Activated CD4-positive, CD25-positive, alpha-beta regulatory T cell treated with anti-CD3 and anti-CD28 coated beads, Interleukin-2, amount 50 U/mL, for 24 hours (primary cell): ENCODE data around the gene PHLDA3.
"Not testable (repeated sequence)": the region's sequence is repeated elsewhere in the genome, so short reads cannot be mapped to it uniquely, and the experiment has no call there.

Experiments used
- ATAC-seq, 2 donors: fragments of 150-1000 bp; cut with Tn5 transposase; one replicate each; pipeline ENCODE4 v1.10.0; 2021; ENCODE audit warnings: mild to moderate bottlenecking in 1 of 2, moderate library complexity in 1 of 2

PHLDA3 gene

GRCh38 chr1:201485184-201485774 lies 16.3 kb upstream of the PHLDA3 start:
- ATAC-seq, result no peak

- ATAC-seq, result no peak
Observed at GRCh38 chr1:201483373-201483949, 14.5 kb upstream of the PHLDA3 start.

DNA sequence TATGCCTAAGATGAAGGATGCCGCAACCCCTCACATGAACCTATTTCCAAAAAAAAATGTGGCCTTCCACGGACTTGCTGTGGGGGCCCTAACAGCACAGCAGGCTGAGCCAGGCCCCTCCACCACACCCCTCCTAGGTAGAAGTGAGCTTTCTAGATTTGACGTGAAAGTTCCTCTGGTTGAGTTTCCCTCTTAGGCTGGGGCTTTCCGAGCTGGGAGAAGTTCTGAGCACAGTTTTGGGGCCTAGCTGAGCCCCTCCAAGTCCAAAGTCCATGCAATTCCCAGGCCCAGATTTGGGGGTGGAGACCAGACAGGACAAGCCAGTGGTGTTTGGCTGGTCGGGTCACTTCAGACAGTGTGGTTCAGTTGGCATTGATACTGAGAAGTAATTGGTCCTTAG lies 13.8 kb upstream of the PHLDA3 start:
- no peak for ATAC-seq

DNA sequence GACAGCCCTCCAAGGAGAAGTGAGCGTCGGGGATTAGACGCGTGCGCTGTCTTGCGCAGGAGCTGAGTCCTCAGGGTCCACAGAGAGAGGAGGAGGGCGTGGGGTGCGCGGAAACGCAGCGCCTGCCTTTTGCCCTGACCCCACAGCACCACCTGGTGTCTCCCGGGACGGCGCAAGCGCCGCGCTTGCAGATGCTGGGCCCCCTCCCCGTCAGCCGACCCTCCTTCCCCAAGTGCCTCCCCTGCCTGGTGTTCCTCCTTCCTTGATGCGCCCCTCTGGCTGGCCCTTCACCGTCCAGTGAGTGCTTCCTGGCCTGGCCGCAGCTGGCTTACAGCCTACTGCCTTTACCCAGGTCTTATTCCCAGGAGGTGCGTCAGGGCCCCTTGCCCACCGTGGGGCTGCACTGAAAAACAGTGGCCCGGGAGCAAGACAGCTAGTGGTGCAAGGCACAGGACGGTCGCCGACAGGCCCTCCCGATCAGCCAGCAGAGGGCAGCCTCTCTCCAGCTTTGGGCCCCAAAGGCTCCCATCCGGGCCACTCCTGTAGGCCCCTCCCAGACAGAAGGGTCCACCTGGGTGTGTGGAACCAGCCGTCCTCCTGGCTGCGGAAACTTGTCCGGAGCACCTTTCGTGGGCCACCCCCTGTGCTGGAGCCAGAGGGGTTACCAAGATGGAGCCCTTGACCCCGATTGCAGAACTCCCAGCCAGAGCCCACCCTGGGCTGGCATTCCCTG lies 12.9 kb upstream of the PHLDA3 start:
- ATAC-seq, result peak; percentile 82 to 83

- no peak for ATAC-seq
Observed at GRCh38 chr1:201481004-201481380, 12.0 kb upstream of the PHLDA3 start.

- peak; percentile 54 to 62 for ATAC-seq
Observed at GRCh38 chr1:201480231-201481003, 11.4 kb upstream of the PHLDA3 start.

- no peak for ATAC-seq
Observed at GRCh38 chr1:201479201-201479730, 10.3 kb upstream of the PHLDA3 start.

GRCh38 chr1:201478666-201479065 lies 9.7 kb upstream of the PHLDA3 start:
- ATAC-seq, result not testable (repeated sequence)

GRCh38 chr1:201476670-201477344 lies 7.8 kb upstream of the PHLDA3 start:
- ATAC-seq, result no peak

GRCh38 chr1:201475915-201476669 lies 7.1 kb upstream of the PHLDA3 start:
- ATAC-seq, result no peak

DNA sequence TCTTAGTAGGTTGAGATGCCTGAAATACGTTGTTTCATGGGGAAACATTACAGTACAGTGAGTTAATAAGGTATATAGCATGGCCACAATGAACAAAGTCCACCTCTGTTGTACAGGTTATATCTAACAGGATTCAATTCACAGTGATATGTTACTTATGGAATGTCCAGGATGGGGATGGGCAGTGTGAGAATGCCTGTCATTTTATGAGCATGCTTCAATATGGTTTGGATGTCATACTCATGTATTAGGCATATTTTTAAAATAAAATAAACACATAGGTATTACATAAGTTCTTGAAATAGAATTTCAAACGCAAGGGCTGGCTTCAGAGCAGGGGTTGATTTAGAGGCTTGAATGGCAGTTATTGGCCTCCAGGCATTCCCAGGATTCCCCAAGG lies 6.1 kb upstream of the PHLDA3 start:
- ATAC-seq, result no peak

- ATAC-seq, result no peak
Observed at GRCh38 chr1:201473296-201473695, 4.3 kb upstream of the PHLDA3 start.

DNA sequence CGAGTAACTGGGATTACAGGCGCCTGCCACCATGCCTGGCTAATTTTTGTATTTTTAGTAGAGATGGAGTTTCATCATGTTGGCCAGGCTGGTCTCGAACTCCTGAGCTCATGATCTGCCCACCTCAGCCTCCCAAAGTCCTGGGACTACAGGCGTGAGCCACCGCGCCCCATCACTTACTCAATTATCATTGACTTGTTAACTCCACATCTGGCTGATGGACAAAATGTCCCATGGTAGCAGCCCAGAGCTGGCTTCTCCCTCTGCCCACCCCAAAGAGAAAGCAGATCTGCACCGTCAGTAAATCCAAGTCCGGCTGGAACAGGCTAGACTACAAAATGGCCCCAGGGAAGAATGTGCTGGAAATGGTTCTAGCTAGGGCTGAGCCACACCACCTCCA lies 3.3 kb upstream of the PHLDA3 start:
- not testable (repeated sequence) for ATAC-seq

DNA sequence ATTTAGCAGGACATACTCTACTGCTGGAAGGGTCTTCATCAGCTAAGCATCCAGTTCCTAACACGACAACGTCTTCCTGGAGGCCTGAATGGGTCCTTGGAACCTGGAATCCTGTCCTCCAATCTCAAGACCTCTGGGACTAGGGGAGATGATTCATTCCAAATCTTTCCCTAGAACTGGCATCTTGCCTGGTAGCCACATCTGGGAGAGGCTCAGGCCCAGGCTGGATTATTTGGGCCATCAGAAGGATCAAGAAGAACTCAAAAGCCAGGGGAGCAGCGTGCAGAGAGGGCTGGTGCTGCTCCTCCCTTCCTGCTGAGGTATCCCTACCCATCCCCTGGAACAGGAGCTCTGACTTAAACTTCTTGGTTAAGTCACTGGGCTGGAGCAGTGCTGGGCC lies 2.8 kb upstream of the PHLDA3 start:
- no peak for ATAC-seq

DNA sequence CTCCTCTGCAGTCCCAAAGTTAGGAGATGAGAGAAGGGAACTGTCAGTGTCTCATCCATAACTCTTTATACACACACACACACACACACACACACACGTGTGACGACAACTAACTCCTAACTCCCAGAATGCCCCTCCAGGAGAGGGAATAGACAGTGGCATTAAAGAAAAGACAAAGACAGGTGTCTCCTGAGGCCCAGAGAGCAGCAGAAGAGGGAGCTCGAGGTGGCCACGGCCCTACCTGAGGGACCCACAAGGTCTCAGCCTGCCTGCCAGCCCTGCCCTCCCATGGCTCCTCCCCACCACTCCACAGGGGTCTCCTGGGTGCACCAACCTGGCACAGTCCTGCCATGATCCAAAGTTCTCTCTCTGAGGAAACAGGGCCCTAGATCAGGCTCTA lies 1.6 kb upstream of the PHLDA3 start:
- ATAC-seq, result no peak

DNA sequence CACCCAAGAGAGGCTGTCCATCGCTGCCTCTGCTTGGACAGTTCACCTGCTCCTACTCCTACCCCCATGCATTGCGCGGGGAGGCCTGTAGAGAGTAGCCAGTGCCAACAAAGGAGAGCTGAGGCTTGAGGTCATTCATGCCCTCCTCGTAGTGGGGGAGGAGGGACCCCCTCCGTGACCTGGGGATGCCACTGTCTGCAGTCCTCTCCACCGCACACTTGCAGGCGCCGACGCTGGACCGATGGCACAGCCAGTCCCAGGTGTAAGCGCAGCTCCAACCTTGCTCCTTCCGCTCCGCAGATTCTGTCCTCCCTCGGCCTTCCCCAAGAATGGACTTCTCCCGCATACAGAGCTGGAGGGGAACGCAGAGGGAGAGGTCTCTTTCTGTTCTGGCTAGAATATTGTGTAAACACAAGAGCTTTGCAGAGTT lies 672 bp upstream of the PHLDA3 start:
- ATAC-seq, result no peak

DNA sequence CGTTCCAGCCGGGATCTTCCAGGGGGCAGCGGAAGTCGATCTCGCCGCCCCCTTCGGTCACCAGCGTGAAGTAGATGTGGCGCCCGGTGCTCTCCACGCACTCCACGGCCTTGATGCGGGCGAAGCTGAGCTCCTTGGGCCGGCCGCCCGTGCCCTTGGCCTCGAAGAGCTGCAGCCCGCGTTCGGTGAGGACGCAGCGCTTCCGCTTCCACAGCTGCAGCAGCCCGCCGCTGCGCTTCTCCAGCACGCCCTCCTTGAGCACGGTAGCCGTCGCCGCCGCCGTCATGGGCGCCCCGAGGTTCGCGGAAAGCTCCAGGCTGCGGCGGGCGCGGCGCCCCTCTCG lies 516 bp downstream of the PHLDA3 start:
- ATAC-seq, result peak in 1 of 2 donors; percentile 30

DNA sequence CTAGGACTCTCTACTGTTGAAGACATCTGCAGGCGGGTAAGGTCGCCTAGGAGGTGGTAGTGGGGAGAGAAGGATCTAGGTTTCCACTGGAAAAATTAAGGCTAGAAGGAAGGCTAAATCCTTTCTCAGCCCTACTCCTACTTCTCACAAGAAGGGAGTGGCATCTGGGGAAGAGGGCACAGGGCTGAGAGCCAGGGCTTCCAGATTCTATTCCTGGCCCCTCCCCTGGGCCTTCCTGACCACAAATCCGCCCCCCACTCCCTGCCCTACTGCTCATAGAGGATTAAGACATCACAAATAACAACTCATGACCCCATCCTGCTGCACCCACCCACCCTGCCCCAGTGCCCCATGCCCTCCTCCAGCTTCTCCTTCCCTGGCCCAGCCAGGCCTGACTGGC lies 2.5 kb downstream of the PHLDA3 start:
- no peak for ATAC-seq

- ATAC-seq, result no peak
Observed at GRCh38 chr1:201465698-201466290, 3.2 kb downstream of the PHLDA3 start.

DNA sequence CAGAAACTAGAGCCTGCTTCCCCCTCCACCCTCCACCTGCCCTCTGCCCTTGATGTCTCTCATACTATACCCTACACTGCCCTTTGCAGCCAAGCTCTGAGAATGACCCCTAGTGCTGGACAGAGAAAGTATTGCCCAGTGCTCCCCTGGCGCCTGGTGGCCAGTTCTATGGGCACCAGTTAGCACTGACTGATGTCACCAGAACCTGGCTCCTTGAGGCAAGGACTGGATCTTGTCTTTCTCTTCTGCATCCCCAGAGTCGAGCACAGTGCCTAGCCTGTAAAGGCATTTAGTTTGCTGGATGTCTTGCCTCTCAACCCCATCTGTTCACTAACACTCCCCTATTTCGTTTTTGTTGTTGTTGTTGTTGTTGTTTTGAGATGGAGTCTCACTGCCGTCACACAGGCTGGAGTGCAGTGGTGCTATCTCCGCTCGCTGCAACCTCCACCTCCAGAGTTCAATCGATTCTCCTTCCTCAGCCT lies 5.9 kb downstream of the PHLDA3 start:
- ATAC-seq, result no peak

- ATAC-seq, result no peak
Observed at GRCh38 chr1:201461645-201462441, 7.1 kb downstream of the PHLDA3 start.
